ENCODE measurements around the gene ARMH4. TPM values are rescaled to one million over a fixed set of nuclear protein-coding genes. Genes with fewer than 3 reads are reported as not detected.

ARMH4 gene
- polyA plus RNA-seq, 1 donor from 2014 or later: 14.1 TPM

DNA sequence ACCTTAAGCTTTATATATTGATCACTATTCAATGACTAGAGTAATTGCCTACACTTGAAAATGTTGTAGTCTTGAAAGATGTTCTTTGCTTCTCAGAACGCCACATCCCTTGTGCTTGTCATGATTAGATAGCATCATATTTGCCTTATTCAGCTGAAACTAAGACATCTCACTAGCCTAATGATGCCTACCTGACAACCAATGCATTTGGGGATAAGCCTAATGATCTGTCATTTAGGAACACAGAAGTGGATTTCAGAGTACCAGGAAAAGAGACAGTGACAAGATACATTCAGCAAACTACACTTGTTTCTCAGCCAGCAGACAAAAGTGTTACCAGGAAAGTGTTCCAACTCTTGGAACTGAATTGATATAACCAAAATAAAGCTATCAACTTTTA is 83.7 kb downstream of the ARMH4 start:
- TF ChIP-seq, protein P1, sequence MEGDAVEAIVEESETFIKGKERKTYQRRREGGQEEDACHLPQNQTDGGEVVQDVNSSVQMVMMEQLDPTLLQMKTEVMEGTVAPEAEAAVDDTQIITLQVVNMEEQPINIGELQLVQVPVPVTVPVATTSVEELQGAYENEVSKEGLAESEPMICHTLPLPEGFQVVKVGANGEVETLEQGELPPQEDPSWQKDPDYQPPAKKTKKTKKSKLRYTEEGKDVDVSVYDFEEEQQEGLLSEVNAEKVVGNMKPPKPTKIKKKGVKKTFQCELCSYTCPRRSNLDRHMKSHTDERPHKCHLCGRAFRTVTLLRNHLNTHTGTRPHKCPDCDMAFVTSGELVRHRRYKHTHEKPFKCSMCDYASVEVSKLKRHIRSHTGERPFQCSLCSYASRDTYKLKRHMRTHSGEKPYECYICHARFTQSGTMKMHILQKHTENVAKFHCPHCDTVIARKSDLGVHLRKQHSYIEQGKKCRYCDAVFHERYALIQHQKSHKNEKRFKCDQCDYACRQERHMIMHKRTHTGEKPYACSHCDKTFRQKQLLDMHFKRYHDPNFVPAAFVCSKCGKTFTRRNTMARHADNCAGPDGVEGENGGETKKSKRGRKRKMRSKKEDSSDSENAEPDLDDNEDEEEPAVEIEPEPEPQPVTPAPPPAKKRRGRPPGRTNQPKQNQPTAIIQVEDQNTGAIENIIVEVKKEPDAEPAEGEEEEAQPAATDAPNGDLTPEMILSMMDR (IDR thresholded peaks at IDR 0.05; ENCODE audit: poor library complexity, severe bottlenecking): no peak
- TF ChIP-seq SMC3 (conservative IDR thresholded peaks at IDR 0.05; ENCODE audit: poor library complexity) (no peak), POLR2AphosphoS5 (IDR thresholded peaks at IDR 0.05) (peak; percentile 83), TAF1 (IDR thresholded peaks at IDR 0.05; ENCODE audit: low read depth) (no peak), EP300 (conservative IDR thresholded peaks at IDR 0.05; ENCODE audit: poor library complexity, severe bottlenecking) (peak; percentile 89)
- TF ChIP-seq, protein P2, sequence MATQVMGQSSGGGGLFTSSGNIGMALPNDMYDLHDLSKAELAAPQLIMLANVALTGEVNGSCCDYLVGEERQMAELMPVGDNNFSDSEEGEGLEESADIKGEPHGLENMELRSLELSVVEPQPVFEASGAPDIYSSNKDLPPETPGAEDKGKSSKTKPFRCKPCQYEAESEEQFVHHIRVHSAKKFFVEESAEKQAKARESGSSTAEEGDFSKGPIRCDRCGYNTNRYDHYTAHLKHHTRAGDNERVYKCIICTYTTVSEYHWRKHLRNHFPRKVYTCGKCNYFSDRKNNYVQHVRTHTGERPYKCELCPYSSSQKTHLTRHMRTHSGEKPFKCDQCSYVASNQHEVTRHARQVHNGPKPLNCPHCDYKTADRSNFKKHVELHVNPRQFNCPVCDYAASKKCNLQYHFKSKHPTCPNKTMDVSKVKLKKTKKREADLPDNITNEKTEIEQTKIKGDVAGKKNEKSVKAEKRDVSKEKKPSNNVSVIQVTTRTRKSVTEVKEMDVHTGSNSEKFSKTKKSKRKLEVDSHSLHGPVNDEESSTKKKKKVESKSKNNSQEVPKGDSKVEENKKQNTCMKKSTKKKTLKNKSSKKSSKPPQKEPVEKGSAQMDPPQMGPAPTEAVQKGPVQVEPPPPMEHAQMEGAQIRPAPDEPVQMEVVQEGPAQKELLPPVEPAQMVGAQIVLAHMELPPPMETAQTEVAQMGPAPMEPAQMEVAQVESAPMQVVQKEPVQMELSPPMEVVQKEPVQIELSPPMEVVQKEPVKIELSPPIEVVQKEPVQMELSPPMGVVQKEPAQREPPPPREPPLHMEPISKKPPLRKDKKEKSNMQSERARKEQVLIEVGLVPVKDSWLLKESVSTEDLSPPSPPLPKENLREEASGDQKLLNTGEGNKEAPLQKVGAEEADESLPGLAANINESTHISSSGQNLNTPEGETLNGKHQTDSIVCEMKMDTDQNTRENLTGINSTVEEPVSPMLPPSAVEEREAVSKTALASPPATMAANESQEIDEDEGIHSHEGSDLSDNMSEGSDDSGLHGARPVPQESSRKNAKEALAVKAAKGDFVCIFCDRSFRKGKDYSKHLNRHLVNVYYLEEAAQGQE (IDR thresholded peaks at IDR 0.05; ENCODE audit: borderline replicate concordance): peak; percentile 69
- Histone ChIP-seq H3K27me3 (ENCODE audit: insufficient read depth, low read depth, low read length) (no peaks in the 10 kb centered on the region), H3K27ac (ENCODE audit: low read length) (peak overlapping the region; percentile 40), H3K4me2 (ENCODE audit: low read length) (no peak overlapping the region), H2AFZ (ENCODE audit: low read depth, low read length) (no peak overlapping the region), H4K20me1 (ENCODE audit: insufficient read depth) (no peaks in the 10 kb centered on the region), H3K9ac (ENCODE audit: low read length) (no peak overlapping the region), H3K36me3 (ENCODE audit: insufficient read depth, low read length) (no peaks in the 10 kb centered on the region), H3K4me3 (ENCODE audit: low read length) (no peak overlapping the region), H3K9me3 (ENCODE audit: low read length) (no peaks in the 10 kb centered on the region), H3F3A (ENCODE audit: insufficient read depth, low read length, poor library complexity, severe bottlenecking) (no peaks in the 10 kb centered on the region), H3K9me2 (ENCODE audit: insufficient read depth, low read length) (no peaks in the 10 kb centered on the region), H3K79me2 (replicated peaks; ENCODE audit: insufficient read depth, low read length) (no peaks in the 10 kb centered on the region)

DNA sequence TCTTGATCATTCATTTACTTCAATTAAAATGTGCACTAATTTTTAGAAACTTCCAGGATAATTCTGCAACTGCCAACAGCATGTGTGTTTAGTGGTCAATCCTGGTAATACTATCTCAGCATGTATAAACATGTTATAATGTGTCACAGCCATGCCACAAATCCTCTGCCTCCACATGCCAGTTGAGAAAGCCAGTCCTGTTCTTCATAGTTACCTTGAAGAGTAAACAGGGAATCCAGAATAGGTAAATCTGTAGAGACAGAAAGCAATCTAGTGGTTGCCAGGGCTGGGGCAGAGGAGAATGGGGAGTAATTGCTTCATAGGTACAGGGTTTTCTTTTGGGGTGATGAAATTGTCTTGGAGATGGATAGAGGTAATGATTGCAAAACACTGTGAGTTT is 85.9 kb downstream of the ARMH4 start:
- H3K27ac ChIP-seq (ENCODE audit: low read length): no peak overlapping the region
- TF ChIP-seq, protein P1 (IDR thresholded peaks at IDR 0.05; ENCODE audit: poor library complexity, severe bottlenecking): no peak
- TF ChIP-seq SMC3 (conservative IDR thresholded peaks at IDR 0.05; ENCODE audit: poor library complexity) (no peak), POLR2AphosphoS5 (IDR thresholded peaks at IDR 0.05) (no peak), EZH2 (IDR thresholded peaks at IDR 0.05; ENCODE audit: borderline replicate concordance, insufficient read depth, low read length, poor library complexity, severe bottlenecking) (no peak), RAD21 (conservative IDR thresholded peaks at IDR 0.05) (no peak), MXI1 (conservative IDR thresholded peaks at IDR 0.05; ENCODE audit: poor library complexity, severe bottlenecking) (no peak)
- TF ChIP-seq, protein P2 (IDR thresholded peaks at IDR 0.05; ENCODE audit: borderline replicate concordance): no peak
- H3K27me3 ChIP-seq (ENCODE audit: insufficient read depth, low read depth, low read length): no peaks in the 10 kb centered on the region
- H3K36me3 ChIP-seq (ENCODE audit: insufficient read depth, low read length): no peaks in the 10 kb centered on the region
- no peak overlapping the region for H3K9ac ChIP-seq (ENCODE audit: low read length)
- no peaks in the 10 kb centered on the region for H3F3A ChIP-seq (ENCODE audit: insufficient read depth, low read length, poor library complexity, severe bottlenecking)
- no peaks in the 10 kb centered on the region for H4K20me1 ChIP-seq (ENCODE audit: insufficient read depth)
- no peaks in the 10 kb centered on the region for H3K9me3 ChIP-seq (ENCODE audit: low read length)
- H3K79me2 ChIP-seq (replicated peaks; ENCODE audit: insufficient read depth, low read length): no peaks in the 10 kb centered on the region
- H2AFZ ChIP-seq (ENCODE audit: low read depth, low read length): no peak overlapping the region
- no peak overlapping the region for H3K4me3 ChIP-seq (ENCODE audit: low read length)
- H3K9me2 ChIP-seq (ENCODE audit: insufficient read depth, low read length): no peaks in the 10 kb centered on the region
- no peak overlapping the region for H3K4me2 ChIP-seq (ENCODE audit: low read length)

All from neural cell (in vitro differentiated cells).